Mesodermal cell (in vitro differentiated cells): Measurements from ENCODE around the gene ARRB2.

Experiments
- H3K27ac ChIP-seq: 2 replicates; pipeline ENCODE4 v1.7.0; 2013; ENCODE audit warnings: mild to moderate bottlenecking, low read depth, low read length, moderate library complexity; ENCODE audit not compliant: severe bottlenecking
- H3K36me3 ChIP-seq: 2 replicates; pipeline ENCODE4 v1.7.1; 2013; ENCODE audit warnings: mild to moderate bottlenecking, low read length, moderate library complexity; ENCODE audit not compliant: control insufficient read depth, insufficient read depth
- H3K4me1 ChIP-seq: one replicate; pipeline ENCODE4 v1.7.1; 2013; ENCODE audit warnings: mild to moderate bottlenecking, low read length; ENCODE audit not compliant: insufficient read depth, control insufficient read depth, poor library complexity, severe bottlenecking
- H3K4me3 ChIP-seq: 2 replicates; pipeline ENCODE4 v1.7.0; 2013; ENCODE audit warnings: low read length, control low read depth, mild to moderate bottlenecking; ENCODE audit not compliant: insufficient read depth, poor library complexity, severe bottlenecking; ENCODE audit errors: extremely low read depth
- H3K9me3 ChIP-seq: 2 replicates; pipeline ENCODE4 v1.7.1; 2013; ENCODE audit warnings: mild to moderate bottlenecking, low read length, moderate library complexity; ENCODE audit not compliant: control insufficient read depth
- WGBS, 2 experiments: methylation state at CpG; one replicate each; pipeline ENCODE4 v1.1.5; 2013; ENCODE audit warnings: missing lambda C conversion rate in 2 of 2; ENCODE audit not compliant: insufficient coverage in 2 of 2; 5-methylcytosine and 5-hydroxymethylcytosine counted together

Gene ARRB2

GRCh38 chr17:4724650-4725049 lies 14.2 kb downstream of the ARRB2 start:
- Histone ChIP-seq H3K27ac (no peak overlapping the region), H3K36me3 (no peaks in the 10 kb centered on the region), H3K9me3 (no peaks in the 10 kb centered on the region), H3K4me3 (no peak overlapping the region), H3K4me1 (no peaks in the 10 kb centered on the region)
- WGBS, 2 experiments, result 86 to 90% methylated on average over 5 of the region's 5 CpGs

GRCh38 chr17:4725646-4726310 lies 15.3 kb downstream of the ARRB2 start:
- no peak overlapping the region for H3K27ac ChIP-seq
- H3K4me3 ChIP-seq, result no peak overlapping the region
- no peaks in the 10 kb centered on the region for H3K9me3 ChIP-seq
- no peaks in the 10 kb centered on the region for H3K4me1 ChIP-seq
- WGBS, 2 experiments, result 90% methylated on average over 4 of the region's 9 CpGs; no CpG with 5 or more reads in 1 of the 2 experiments
- no peaks in the 10 kb centered on the region for H3K36me3 ChIP-seq

- Histone ChIP-seq H3K36me3 (peaks cover 4% of the 10 kb centered on the region), H3K9me3 (no peaks in the 10 kb centered on the region), H3K4me1 (no peaks in the 10 kb centered on the region), H3K27ac (no peak overlapping the region), H3K4me3 (no peak overlapping the region)
- 80% methylated on average over 1 of the region's 3 CpGs; no CpG with 5 or more reads in 1 of the 2 experiments for WGBS, 2 experiments
These were observed 17.7 kb downstream of the ARRB2 start for GRCh38 chr17:4728124-4728523.

- Histone ChIP-seq H3K27ac (no peak overlapping the region), H3K36me3 (peaks cover 8% of the 10 kb centered on the region), H3K4me3 (no peak overlapping the region), H3K9me3 (no peaks in the 10 kb centered on the region), H3K4me1 (no peaks in the 10 kb centered on the region)
- WGBS, 2 experiments, result 69 to 98% methylated on average over 3 to 5 of the region's 6 CpGs
These were observed 22.7 kb downstream of the ARRB2 start for GRCh38 chr17:4733073-4733531.

- Histone ChIP-seq H3K4me1 (peaks cover 11% of the 10 kb centered on the region), H3K9me3 (no peaks in the 10 kb centered on the region), H3K4me3 (no peak overlapping the region), H3K36me3 (peaks cover 8% of the 10 kb centered on the region), H3K27ac (no peak overlapping the region)
- WGBS, 2 experiments, result 83 to 88% methylated on average over 6 of the region's 8 CpGs
These were observed 24.5 kb downstream of the ARRB2 start for GRCh38 chr17:4734857-4735475.

- Histone ChIP-seq H3K9me3 (no peaks in the 10 kb centered on the region), H3K4me3 (no peak overlapping the region), H3K36me3 (peaks cover 8% of the 10 kb centered on the region), H3K27ac (no peak overlapping the region), H3K4me1 (peaks cover 11% of the 10 kb centered on the region)
- 75 to 76% methylated on average over 7 to 9 of the region's 9 CpGs for WGBS, 2 experiments
These were observed 25.6 kb downstream of the ARRB2 start for GRCh38 chr17:4735876-4736651.

GRCh38 chr17:4738136-4739121 lies 28.0 kb downstream of the ARRB2 start:
- no peak overlapping the region for H3K27ac ChIP-seq
- H3K4me1 ChIP-seq, result peaks cover 11% of the 10 kb centered on the region
- H3K4me3 ChIP-seq, result peak overlapping the region; percentile 47
- H3K36me3 ChIP-seq, result peaks cover under 1% of the 10 kb centered on the region
- 13 to 14% methylated on average over 33 to 34 of the region's 41 CpGs for WGBS, 2 experiments
- no peaks in the 10 kb centered on the region for H3K9me3 ChIP-seq

GRCh38 chr17:4739122-4740024 lies 28.9 kb downstream of the ARRB2 start, which contains the start of the genes CXCL16 and ZMYND15:
TSS of gene CXCL16 (minus strand) at chr17:4739928. CDS start at chr17:4739339, 589 bp downstream.
TSS of gene ZMYND15 (plus strand) at chr17:4739833. CDS start at chr17:4740549, 716 bp downstream.
- Histone ChIP-seq H3K4me3 (peak within 1 kb of the TSS; percentile 47), H3K27ac (no peak within 1 kb of the TSS), H3K4me1 (peaks cover 11% of the 10 kb centered on the region), H3K36me3 (no peaks in the 10 kb centered on the region), H3K9me3 (no peaks in the 10 kb centered on the region)
- WGBS, 2 experiments, result 1 to 2% methylated on average over 83 to 98 of the region's 100 CpGs

- 21 to 30% methylated on average over 4 to 13 of the region's 13 CpGs for WGBS, 2 experiments
- Histone ChIP-seq H3K4me3 (peak overlapping the region; percentile 47), H3K27ac (no peak overlapping the region)
These were observed 29.6 kb downstream of the ARRB2 start for GRCh38 chr17:4740025-4740351.

More at GRCh38 chr17:4740025-4740351, 29.6 kb downstream of the ARRB2 start:
- Histone ChIP-seq H3K9me3 (no peaks in the 10 kb centered on the region), H3K36me3 (no peaks in the 10 kb centered on the region), H3K4me1 (peaks cover 11% of the 10 kb centered on the region)
